ENCODE data around the gene NRP1. TPM values are rescaled to one million over a fixed set of nuclear protein-coding genes. Genes with fewer than 3 reads are reported as not detected.

Gene NRP1
- total and polyA plus RNA-seq, 9 donors: 39.6 to 134 (median 67.2) TPM

GRCh38 chr10:33229252-33229948 is 105.1 kb downstream of the NRP1 start:
- no peak for DNase-seq
- peaks cover 14% of the 10 kb centered on the region for H3K4me1 ChIP-seq (ENCODE audit: insufficient read depth)
- H3K9me3 ChIP-seq: no peaks in the 10 kb centered on the region
- no peak overlapping the region for H3K4me3 ChIP-seq
- no peaks in the 10 kb centered on the region for H3K27me3 ChIP-seq
- no peak overlapping the region for H3K27ac ChIP-seq
- TF ChIP-seq EP300 (IDR thresholded peaks at IDR 0.05) (no peak), POLR2A (IDR thresholded peaks at IDR 0.05) (no peak)
- TF ChIP-seq, protein P1, sequence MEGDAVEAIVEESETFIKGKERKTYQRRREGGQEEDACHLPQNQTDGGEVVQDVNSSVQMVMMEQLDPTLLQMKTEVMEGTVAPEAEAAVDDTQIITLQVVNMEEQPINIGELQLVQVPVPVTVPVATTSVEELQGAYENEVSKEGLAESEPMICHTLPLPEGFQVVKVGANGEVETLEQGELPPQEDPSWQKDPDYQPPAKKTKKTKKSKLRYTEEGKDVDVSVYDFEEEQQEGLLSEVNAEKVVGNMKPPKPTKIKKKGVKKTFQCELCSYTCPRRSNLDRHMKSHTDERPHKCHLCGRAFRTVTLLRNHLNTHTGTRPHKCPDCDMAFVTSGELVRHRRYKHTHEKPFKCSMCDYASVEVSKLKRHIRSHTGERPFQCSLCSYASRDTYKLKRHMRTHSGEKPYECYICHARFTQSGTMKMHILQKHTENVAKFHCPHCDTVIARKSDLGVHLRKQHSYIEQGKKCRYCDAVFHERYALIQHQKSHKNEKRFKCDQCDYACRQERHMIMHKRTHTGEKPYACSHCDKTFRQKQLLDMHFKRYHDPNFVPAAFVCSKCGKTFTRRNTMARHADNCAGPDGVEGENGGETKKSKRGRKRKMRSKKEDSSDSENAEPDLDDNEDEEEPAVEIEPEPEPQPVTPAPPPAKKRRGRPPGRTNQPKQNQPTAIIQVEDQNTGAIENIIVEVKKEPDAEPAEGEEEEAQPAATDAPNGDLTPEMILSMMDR (IDR thresholded peaks at IDR 0.05): no peak
- 88% methylated on average over 3 of the region's 3 CpGs for WGBS, 3 donors
- intact Hi-C loops (cut with DNase I): no loop called here
- no peaks in the 10 kb centered on the region for H3K36me3 ChIP-seq

GRCh38 chr10:33228426-33228825 is 106.0 kb downstream of the NRP1 start:
- Histone ChIP-seq H3K27ac (no peak overlapping the region), H3K9me3 (no peaks in the 10 kb centered on the region), H3K4me3 (no peak overlapping the region), H3K27me3 (no peaks in the 10 kb centered on the region), H3K36me3 (no peaks in the 10 kb centered on the region), H3K4me1 (ENCODE audit: insufficient read depth) (peaks cover 10% of the 10 kb centered on the region)
- DNase-seq: no peak
- 86 to 96% (median 91%) methylated on average over 3 of the region's 3 CpGs for WGBS, 3 donors
- TF ChIP-seq POLR2A (IDR thresholded peaks at IDR 0.05) (no peak), EP300 (IDR thresholded peaks at IDR 0.05) (no peak)
- TF ChIP-seq, protein P1 (IDR thresholded peaks at IDR 0.05): no peak
- intact Hi-C loops (cut with DNase I): no loop called here

GRCh38 chr10:33227489-33227888 is 107.0 kb downstream of the NRP1 start:
- Histone ChIP-seq H3K27me3 (no peaks in the 10 kb centered on the region), H3K4me1 (ENCODE audit: insufficient read depth) (peaks cover 6% of the 10 kb centered on the region), H3K36me3 (no peaks in the 10 kb centered on the region), H3K27ac (no peak overlapping the region), H3K4me3 (no peak overlapping the region), H3K9me3 (no peaks in the 10 kb centered on the region)
- TF ChIP-seq POLR2A (IDR thresholded peaks at IDR 0.05) (no peak), EP300 (IDR thresholded peaks at IDR 0.05) (no peak)
- TF ChIP-seq, protein P1 (IDR thresholded peaks at IDR 0.05): no peak
- 60 to 64% (median 61%) methylated on average over 2 of the region's 2 CpGs for WGBS, 3 donors
- intact Hi-C loops (cut with DNase I): no loop called here
- no peak for DNase-seq

GRCh38 chr10:33224251-33224965 is 110.1 kb downstream of the NRP1 start:
- DNase-seq: peak in 1 of 5 donors; percentile 11
- intact Hi-C loops (cut with DNase I): no loop called here
- TF ChIP-seq EP300 (IDR thresholded peaks at IDR 0.05) (no peak), POLR2A (IDR thresholded peaks at IDR 0.05) (no peak)
- TF ChIP-seq, protein P1 (IDR thresholded peaks at IDR 0.05): no peak
- Histone ChIP-seq H3K9me3 (no peaks in the 10 kb centered on the region), H3K27ac (no peak overlapping the region), H3K36me3 (no peaks in the 10 kb centered on the region), H3K27me3 (no peaks in the 10 kb centered on the region), H3K4me3 (no peak overlapping the region), H3K4me1 (ENCODE audit: insufficient read depth) (peaks cover 6% of the 10 kb centered on the region)
- WGBS, 3 donors: 49 to 59% (median 50%) methylated on average over 7 of the region's 7 CpGs
